Measurements from ENCODE around the gene CCN2. TPM values are rescaled to one million over a fixed set of nuclear protein-coding genes. Genes with fewer than 3 reads are reported as not detected.
"Not testable (repeated sequence)": the region's sequence is repeated elsewhere in the genome, so short reads cannot be mapped to it uniquely, and the experiment has no call there.

CCN2 gene
- total RNA-seq, 1 donor from 2014 or later: not detected

- Mint-ChIP-seq H3K9me3 (peaks cover 38% of the 10 kb centered on the region), H3K36me3 (ENCODE audit: low read depth) (peaks cover 11% of the 10 kb centered on the region), H3K4me3 (ENCODE audit: low read depth) (no peak overlapping the region), H3K27me3 (ENCODE audit: low read depth) (peaks cover 40% of the 10 kb centered on the region), H3K27ac (no peak overlapping the region), H3K4me1 (ENCODE audit: low read depth) (peaks cover 21% of the 10 kb centered on the region)
- no peak for DNase-seq (ENCODE audit: low spot score)
- intact Hi-C loops (cut with micrococcal nuclease): loop anchor here (10.0 kb wide), 1 partner anchor 566 kb away; no protein-coding TSS in a partner anchor
These were observed 32.4 kb downstream of the CCN2 start for GRCh38 chr6:131918650-131919355.

- peaks cover 21% of the 10 kb centered on the region for H3K4me1 Mint-ChIP-seq (ENCODE audit: low read depth)
- peaks cover 47% of the 10 kb centered on the region for H3K27me3 Mint-ChIP-seq (ENCODE audit: low read depth)
- intact Hi-C loops (cut with micrococcal nuclease): loop anchor here (10.0 kb wide), 1 partner anchor 567 kb away; no protein-coding TSS in a partner anchor
- peaks cover 11% of the 10 kb centered on the region for H3K36me3 Mint-ChIP-seq (ENCODE audit: low read depth)
- no peak overlapping the region for H3K27ac Mint-ChIP-seq
- DNase-seq (ENCODE audit: low spot score): no peak
- peaks cover 31% of the 10 kb centered on the region for H3K9me3 Mint-ChIP-seq
- no peak overlapping the region for H3K4me3 Mint-ChIP-seq (ENCODE audit: low read depth)
These were observed 33.2 kb downstream of the CCN2 start for GRCh38 chr6:131917763-131918649.

GRCh38 chr6:131917318-131917717, 33.9 kb downstream of the CCN2 start:
- intact Hi-C loops (cut with micrococcal nuclease): loop anchor here (10.0 kb wide), 1 partner anchor 567 kb away; no protein-coding TSS in a partner anchor
- H3K27me3 Mint-ChIP-seq (ENCODE audit: low read depth): peaks cover 49% of the 10 kb centered on the region

GRCh38 chr6:131916847-131917246, 34.3 kb downstream of the CCN2 start:
- Mint-ChIP-seq H3K36me3 (ENCODE audit: low read depth) (peaks cover 11% of the 10 kb centered on the region), H3K4me3 (ENCODE audit: low read depth) (peak overlapping the region; percentile 3), H3K27me3 (ENCODE audit: low read depth) (peaks cover 47% of the 10 kb centered on the region), H3K27ac (peak overlapping the region; percentile 4), H3K4me1 (ENCODE audit: low read depth) (peaks cover 27% of the 10 kb centered on the region), H3K9me3 (peaks cover 24% of the 10 kb centered on the region)
- intact Hi-C loops (cut with micrococcal nuclease): loop anchor here (10.0 kb wide), 1 partner anchor 568 kb away; no protein-coding TSS in a partner anchor
- no peak for DNase-seq (ENCODE audit: low spot score)

More at GRCh38 chr6:131917318-131917717, 33.9 kb downstream of the CCN2 start:
- no peak for DNase-seq (ENCODE audit: low spot score)
- peaks cover 11% of the 10 kb centered on the region for H3K36me3 Mint-ChIP-seq (ENCODE audit: low read depth)
- H3K27ac Mint-ChIP-seq: peak overlapping the region; percentile 4
- peaks cover 28% of the 10 kb centered on the region for H3K9me3 Mint-ChIP-seq
- H3K4me1 Mint-ChIP-seq (ENCODE audit: low read depth): peaks cover 23% of the 10 kb centered on the region
- peak overlapping the region; percentile 3 for H3K4me3 Mint-ChIP-seq (ENCODE audit: low read depth)

GRCh38 chr6:131916091-131916796, 34.9 kb downstream of the CCN2 start:
- H3K27me3 Mint-ChIP-seq (ENCODE audit: low read depth): peaks cover 41% of the 10 kb centered on the region

GRCh38 chr6:131914967-131915751, 36.0 kb downstream of the CCN2 start:
- intact Hi-C loops (cut with micrococcal nuclease): loop anchor here (1.0 to 10.0 kb wide), 4 partner anchors 108 to 853 kb away; partner anchors contain the start of genes ENPP1 and EPB41L2
- peaks cover 39% of the 10 kb centered on the region for H3K27me3 Mint-ChIP-seq (ENCODE audit: low read depth)
- peaks cover 11% of the 10 kb centered on the region for H3K36me3 Mint-ChIP-seq (ENCODE audit: low read depth)
- H3K9me3 Mint-ChIP-seq: peaks cover 17% of the 10 kb centered on the region
- no peak overlapping the region for H3K4me3 Mint-ChIP-seq (ENCODE audit: low read depth)
- peak; percentile 31 for DNase-seq (ENCODE audit: low spot score)
- peaks cover 40% of the 10 kb centered on the region for H3K4me1 Mint-ChIP-seq (ENCODE audit: low read depth)
- no peak overlapping the region for H3K27ac Mint-ChIP-seq

More at GRCh38 chr6:131916091-131916796, 34.9 kb downstream of the CCN2 start:
- not testable (repeated sequence) for DNase-seq (ENCODE audit: low spot score); H3K27ac Mint-ChIP-seq; H3K4me3 Mint-ChIP-seq (ENCODE audit: low read depth)
- intact Hi-C loops (cut with micrococcal nuclease): loop anchor here (10.0 kb wide), 1 partner anchor 569 kb away; no protein-coding TSS in a partner anchor
- peaks cover 19% of the 10 kb centered on the region for H3K9me3 Mint-ChIP-seq
- H3K36me3 Mint-ChIP-seq (ENCODE audit: low read depth): peaks cover 11% of the 10 kb centered on the region
- peaks cover 33% of the 10 kb centered on the region for H3K4me1 Mint-ChIP-seq (ENCODE audit: low read depth)

GRCh38 chr6:131914234-131914633, 36.9 kb downstream of the CCN2 start:
- peaks cover 43% of the 10 kb centered on the region for H3K4me1 Mint-ChIP-seq (ENCODE audit: low read depth)
- peaks cover 37% of the 10 kb centered on the region for H3K27me3 Mint-ChIP-seq (ENCODE audit: low read depth)
- H3K9me3 Mint-ChIP-seq: peaks cover 17% of the 10 kb centered on the region
- intact Hi-C loops (cut with micrococcal nuclease): loop anchor here (5.0 to 10.0 kb wide), 3 partner anchors 107 to 852 kb away; partner anchors contain the start of genes ENPP1 and EPB41L2
- no peak overlapping the region for H3K27ac Mint-ChIP-seq
- no peak overlapping the region for H3K4me3 Mint-ChIP-seq (ENCODE audit: low read depth)
- peaks cover 11% of the 10 kb centered on the region for H3K36me3 Mint-ChIP-seq (ENCODE audit: low read depth)
- DNase-seq (ENCODE audit: low spot score): no peak

GRCh38 chr6:131911951-131912350, 39.2 kb downstream of the CCN2 start:
- no peak for DNase-seq (ENCODE audit: low spot score)
- Mint-ChIP-seq H3K4me3 (ENCODE audit: low read depth) (no peak overlapping the region), H3K27ac (no peak overlapping the region), H3K9me3 (peaks cover 14% of the 10 kb centered on the region), H3K36me3 (ENCODE audit: low read depth) (peaks cover 9% of the 10 kb centered on the region), H3K4me1 (ENCODE audit: low read depth) (peaks cover 38% of the 10 kb centered on the region), H3K27me3 (ENCODE audit: low read depth) (peaks cover 34% of the 10 kb centered on the region)
- intact Hi-C loops (cut with micrococcal nuclease): loop anchor here (2.0 to 10.0 kb wide), 5 partner anchors 105 to 850 kb away; partner anchors contain the start of genes ENPP1 and EPB41L2

- Mint-ChIP-seq H3K4me1 (ENCODE audit: low read depth) (peaks cover 31% of the 10 kb centered on the region), H3K27ac (no peak overlapping the region), H3K9me3 (peaks cover 5% of the 10 kb centered on the region), H3K27me3 (ENCODE audit: low read depth) (peaks cover 34% of the 10 kb centered on the region), H3K36me3 (ENCODE audit: low read depth) (peaks cover 1% of the 10 kb centered on the region), H3K4me3 (ENCODE audit: low read depth) (no peak overlapping the region)
- intact Hi-C loops (cut with micrococcal nuclease): loop anchor here (1.0 to 10.0 kb wide), 7 partner anchors 16 to 849 kb away; partner anchors contain the start of genes ENPP1, EPB41L2 and MED23
- no peak for DNase-seq (ENCODE audit: low spot score)
These were observed 40.2 kb downstream of the CCN2 start for GRCh38 chr6:131910956-131911355.

GRCh38 chr6:131910219-131910589, 41.0 kb downstream of the CCN2 start:
- Mint-ChIP-seq H3K9me3 (no peaks in the 10 kb centered on the region), H3K27me3 (ENCODE audit: low read depth) (peaks cover 32% of the 10 kb centered on the region), H3K27ac (no peak overlapping the region), H3K4me3 (ENCODE audit: low read depth) (no peak overlapping the region), H3K36me3 (ENCODE audit: low read depth) (no peaks in the 10 kb centered on the region), H3K4me1 (ENCODE audit: low read depth) (peaks cover 30% of the 10 kb centered on the region)
- intact Hi-C loops (cut with micrococcal nuclease): loop anchor here (1.0 to 10.0 kb wide), 7 partner anchors 15 to 848 kb away; partner anchors contain the start of genes ENPP1, EPB41L2 and MED23
- DNase-seq (ENCODE audit: low spot score): no peak

GRCh38 chr6:131909408-131910218, 41.6 kb downstream of the CCN2 start:
- Mint-ChIP-seq H3K27ac (peak overlapping the region; percentile 67), H3K4me1 (ENCODE audit: low read depth) (peaks cover 30% of the 10 kb centered on the region), H3K9me3 (no peaks in the 10 kb centered on the region), H3K27me3 (ENCODE audit: low read depth) (peaks cover 29% of the 10 kb centered on the region), H3K4me3 (ENCODE audit: low read depth) (no peak overlapping the region), H3K36me3 (ENCODE audit: low read depth) (no peaks in the 10 kb centered on the region)
- intact Hi-C loops (cut with micrococcal nuclease): loop anchor here (1.0 to 10.0 kb wide), 7 partner anchors 14 to 847 kb away; partner anchors contain the start of genes ENPP1, EPB41L2 and MED23
- DNase-seq (ENCODE audit: low spot score): peak; percentile 66

All from activated T-helper 2 cell treated with anti-CD3 and anti-CD28 coated beads, Interferon-gamma antibody, Interleukin-2, Interleukin-4, amounts not matched to agents 10 μg/mL and 5 μg/mL and 100 μg/mL, durations not matched to agents 14 hours and 24 hours and 36 hours (primary cell).